Right lobe of liver (tissue), 6 donors: ENCODE measurements around the gene CCDC191. TPM values are rescaled to one million over a fixed set of nuclear protein-coding genes. Genes with fewer than 3 reads are reported as not detected.

Experiments used
- ATAC-seq, 4 donors: fragments of 200-7000 bp; cut with Tn5 transposase; one replicate each; pipeline ENCODE4 v1.9.1; 2020; ENCODE audit warnings: mild to moderate bottlenecking in 4 of 4, moderate library complexity in 4 of 4
- DNase-seq, 3 donors: peaks; one replicate each; pipeline ENCODE4 v3.0.0-alpha.2; 2020
- H3K27ac ChIP-seq, 3 donors: fragments of 200-600 bp; one replicate each; pipeline ENCODE4 v1.8.0; 2022
- H3K27me3 ChIP-seq, 2 donors: fragments of 200-600 bp; one replicate each; pipeline ENCODE4 v1.8.0; 2022
- H3K36me3 ChIP-seq, 4 donors: fragments of 200-600 bp; sonication (generic) in 1 of 4; one replicate each; pipeline versions ENCODE4 v1.5.1 to v1.8.0; 2017 to 2022; ENCODE audit warnings: control low read depth in 1 of 4
- H3K4me1 ChIP-seq, 4 donors: fragments of 200-600 bp; sonication (generic) in 1 of 4; one replicate each; pipeline versions ENCODE4 v1.5.1 to v1.8.0; 2017 to 2022; ENCODE audit warnings: control low read depth in 1 of 4
- H3K4me3 ChIP-seq, 3 donors: fragments of 200-600 bp; one replicate each; pipeline ENCODE4 v1.8.0; 2022
- H3K9me3 ChIP-seq, 4 donors: fragments of 200-600 bp; sonication (generic) in 1 of 4; one replicate each; pipeline versions ENCODE4 v1.5.1 to v1.8.0; 2017 to 2022; ENCODE audit warnings: control low read depth in 1 of 4
- CTCF ChIP-seq, 4 donors: fragments of 200-600 bp in 3 of 4; fragments of 450-650 bp in 1 of 4; IDR thresholded peaks; one replicate each; pipeline versions ENCODE4 v1.5.1 to v1.8.0; 2016 to 2022; ENCODE audit warnings: antibody characterized with exemption in 4 of 4, mild to moderate bottlenecking in 2 of 4
- POLR2A ChIP-seq: fragments of 450-650 bp; IDR thresholded peaks from one replicate; pipeline ENCODE4 v1.6.1; 2017; ENCODE audit warnings: antibody characterized with exemption, mild to moderate bottlenecking
- WGBS: methylation state at CpG from one replicate; pipeline ENCODE4 v1.1.6; 2018; ENCODE audit warnings: low coverage, low lambda C conversion rate; ENCODE audit not compliant: insufficient coverage; ENCODE audit errors: missing lambda C conversion rate; 5-methylcytosine and 5-hydroxymethylcytosine counted together
- intact Hi-C, 2 donors: fragments of 100-400 bp; cut with DNase I; formaldehyde crosslinking; loops; one replicate each; pipeline versions ENCODE4 v1.11.2 to v1.14.1; 2022
- total RNA-seq, 6 experiments: library from RNA; depleted of rRNA in 2 of 6; stranded (reverse); fragments of >200 nt in 2 of 6; fragmentation: NEBNext Ultra II Directional in 3 of 6; extraction: Animal tissue kit (Norgen Biotek cat#: 25700) in 3 of 6; gene quantifications; one replicate each; pipeline versions ENCODE4 v1.1.0 to v1.2.4, GENCODE V29; 2016 to 2023
- donor health status: DM: no; HTN: yes; CAD: no.
- donor health status: DM: no; HTN: no; CAD: no.
- donor health status: DM: no; HTN: no; CAD: no.
- donor health status: DM: no; HTN: yes; CAD: no.
- donor health status: DM: no; HTN: yes; CAD: no.

The CCDC191 gene
- total RNA-seq, 6 experiments from 2014 or later = 0.43 to 1.6 (median 0.96) TPM

GRCh38 chr3:114011059-114011797 is 45.1 kb downstream of the CCDC191 start:
- no peak for TF ChIP-seq CTCF (IDR thresholded peaks at IDR 0.05)
- no peak for TF ChIP-seq POLR2A
- ATAC-seq = no peak
- Histone ChIP-seq H3K4me1 (no peaks in the 10 kb centered on the region), H3K27ac (no peak overlapping the region), H3K36me3 (no peaks in the 10 kb centered on the region), H3K27me3 (no peaks in the 10 kb centered on the region), H3K4me3 (no peak overlapping the region), H3K9me3 (peaks cover 0 to 2% (median 0%) of the 10 kb centered on the region in 4 donors)
- WGBS = 89% methylated on average over 2 of the region's 2 CpGs
- DNase-seq = no peak
- intact Hi-C loops = no loop called here

- no peaks in the 10 kb centered on the region for H3K36me3 ChIP-seq
- no peak overlapping the region for H3K4me3 ChIP-seq
- H3K27ac ChIP-seq = no peak overlapping the region
- H3K4me1 ChIP-seq = no peaks in the 10 kb centered on the region
- no peaks in the 10 kb centered on the region for H3K27me3 ChIP-seq
- intact Hi-C loops = no loop called here
- WGBS = 89% methylated on average over 3 of the region's 5 CpGs
- no peak for ATAC-seq
- H3K9me3 ChIP-seq = peaks cover 0 to 2% (median 0%) of the 10 kb centered on the region in 4 donors
- DNase-seq = no peak
- no peak for TF ChIP-seq POLR2A
- no peak for TF ChIP-seq CTCF (IDR thresholded peaks at IDR 0.05)
Observed at GRCh38 chr3:114005481-114005880, 50.8 kb downstream of the CCDC191 start.

- DNase-seq (no peak), ATAC-seq (no peak)
- WGBS = 69% methylated on average over 3 of the region's 4 CpGs
- Histone ChIP-seq H3K36me3 (peaks cover 0 to 4% (median 0%) of the 10 kb centered on the region in 4 donors), H3K4me1 (no peaks in the 10 kb centered on the region), H3K27ac (no peak overlapping the region), H3K27me3 (no peaks in the 10 kb centered on the region), H3K9me3 (no peaks in the 10 kb centered on the region), H3K4me3 (no peak overlapping the region)
- intact Hi-C loops = no loop called here
- TF ChIP-seq CTCF (IDR thresholded peaks at IDR 0.05) = no peak
- TF ChIP-seq POLR2A = no peak
Observed at GRCh38 chr3:113985541-113985940, 70.8 kb downstream of the CCDC191 start.

DNA sequence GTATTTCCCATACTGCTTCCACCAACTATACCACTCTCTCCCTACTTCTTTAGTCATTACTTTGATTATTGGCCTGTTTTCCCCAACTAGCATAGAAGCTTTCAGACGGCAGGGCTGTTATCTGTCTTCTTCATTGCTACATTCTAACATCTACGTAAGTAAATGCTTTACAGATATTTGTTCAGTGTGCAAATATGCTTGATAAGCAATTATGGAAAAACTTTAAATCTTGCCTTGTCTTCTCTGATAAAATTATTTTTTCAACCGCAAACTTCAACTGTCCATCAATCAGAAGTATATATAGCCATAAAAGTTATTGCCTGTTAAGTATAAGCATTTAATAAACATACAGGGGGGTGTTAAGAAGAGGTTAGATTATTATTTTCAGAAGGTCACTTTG is 72.8 kb downstream of the CCDC191 start:
- TF ChIP-seq CTCF (IDR thresholded peaks at IDR 0.05) (no peak), POLR2A (no peak)
- DNase-seq (no peak), ATAC-seq (no peak)
- H3K9me3 ChIP-seq = no peaks in the 10 kb centered on the region
- H3K36me3 ChIP-seq = peaks cover 0 to 4% (median under 1%) of the 10 kb centered on the region in 4 donors
- no peak overlapping the region for H3K4me3 ChIP-seq
- no peak overlapping the region for H3K27ac ChIP-seq
- no peaks in the 10 kb centered on the region for H3K4me1 ChIP-seq
- no peaks in the 10 kb centered on the region for H3K27me3 ChIP-seq
- 89% methylated on average over 3 of the region's 3 CpGs for WGBS
- intact Hi-C loops = no loop called here
